PC-3 (cell line): Measurements from ENCODE around the gene CHRNA7. TPM values are rescaled to one million over a fixed set of nuclear protein-coding genes. Genes with fewer than 3 reads are reported as not detected.

ENCODE experiments used
- ATAC-seq: fragments of 200-7000 bp; cut with Tn5 transposase; 2 replicates; pipeline ENCODE4 v1.9.1; 2020; ENCODE audit warnings: mild to moderate bottlenecking, moderate library complexity
- BruUV-seq: library from RNA; stranded (reverse); fragments of 400-500 nt; replicated peaks from 2 replicates; lab custom pipeline; 2021; lab: Mats Ljungman, UMichigan
- CTCF ChIA-PET: fragments of 300-600 bp; sonication (Branson Sonifier 250); formaldehyde crosslinking; loops from one replicate; lab custom pipeline; 2022; ENCODE audit warnings: antibody characterized with exemption; lab: Charles Lee
- POLR2A ChIA-PET: fragments of 300-600 bp; sonication (Branson Sonifier 250); formaldehyde crosslinking; loops from one replicate; lab custom pipeline; 2022; ENCODE audit warnings: antibody characterized with exemption; ENCODE audit not compliant: unreplicated experiment; lab: Charles Lee
- DNase-seq: peaks from one replicate; pipeline ENCODE4 v3.0.0-alpha.2; 2015
- H2AFZ ChIP-seq: fragments of 300-600 bp; sonication (generic); 2 replicates; pipeline ENCODE4 v1.6.0; 2016; ENCODE audit warnings: antibody characterized with exemption, low read length
- H3F3A ChIP-seq: fragments of 300-600 bp; sonication (generic); one replicate; pipeline ENCODE4 v1.6.0; 2017; ENCODE audit warnings: antibody characterized with exemption, low read length, control low read depth, mild to moderate bottlenecking; ENCODE audit not compliant: unreplicated experiment
- H3K27ac ChIP-seq: fragments of 300-600 bp; sonication (generic); 2 replicates; pipeline ENCODE4 v1.5.1; 2016; ENCODE audit warnings: mild to moderate bottlenecking, low read length
- H3K27me3 ChIP-seq: fragments of 300-600 bp; sonication (generic); 2 replicates; pipeline ENCODE4 v1.6.1; 2016; ENCODE audit warnings: low read length, mixed read lengths
- H3K36me3 ChIP-seq: fragments of 300-600 bp; sonication (generic); 2 replicates; pipeline ENCODE4 v1.6.1; 2016; ENCODE audit warnings: low read depth, mixed run types, low read length, mixed read lengths
- H3K4me1 ChIP-seq: fragments of 300-600 bp; sonication (generic); 2 replicates; pipeline ENCODE4 v1.5.1; 2016; ENCODE audit warnings: low read length; ENCODE audit not compliant: insufficient read depth
- H3K4me2 ChIP-seq: fragments of 300-600 bp; sonication (generic); 2 replicates; pipeline ENCODE4 v1.6.0; 2016; ENCODE audit warnings: low read length
- H3K4me3 ChIP-seq: fragments of 300-600 bp; sonication (generic); 2 replicates; pipeline ENCODE4 v1.5.1; 2016; ENCODE audit warnings: mild to moderate bottlenecking, low read length, mixed read lengths
- H3K79me2 ChIP-seq: fragments of 300-600 bp; sonication (generic); 2 replicates; pipeline ENCODE4 v1.6.1; 2017; ENCODE audit warnings: low read length, mixed read lengths
- H3K9ac ChIP-seq: fragments of 300-600 bp; sonication (generic); 2 replicates; pipeline ENCODE4 v1.6.0; 2016; ENCODE audit warnings: mild to moderate bottlenecking, low read length
- H3K9me2 ChIP-seq: fragments of 300-600 bp; sonication (generic); replicated peaks from 2 replicates; pipeline ENCODE4 v1.6.1; 2016; ENCODE audit warnings: mixed run types, low read length, mixed read lengths
- H3K9me3 ChIP-seq: fragments of 300-600 bp; sonication (generic); 2 replicates; pipeline ENCODE4 v1.6.1; 2016; ENCODE audit warnings: low read length, mixed read lengths
- H4K20me1 ChIP-seq: fragments of 300-600 bp; sonication (generic); 2 replicates; pipeline ENCODE4 v1.6.1; 2016; ENCODE audit warnings: low read length, mixed read lengths
- CTCF ChIP-seq: fragments of 300-600 bp; sonication (generic); conservative IDR thresholded peaks from 2 replicates; pipeline ENCODE4 v1.5.1; 2017; ENCODE audit warnings: antibody characterized with exemption, low read depth, mild to moderate bottlenecking, low read length
- EZH2 ChIP-seq: fragments of 300-600 bp; sonication (generic); IDR thresholded peaks from one replicate; pipeline ENCODE4 v1.6.1; 2017; ENCODE audit warnings: antibody characterized with exemption, mild to moderate bottlenecking, low read length; ENCODE audit not compliant: unreplicated experiment
- EZH2phosphoT487 ChIP-seq: fragments of 300-600 bp; sonication (generic); IDR thresholded peaks from 2 replicates; pipeline ENCODE4 v1.6.1; 2018; ENCODE audit warnings: mild to moderate bottlenecking, antibody characterized with exemption, low read length, borderline replicate concordance
- intact Hi-C: fragments of 100-400 bp; cut with micrococcal nuclease; formaldehyde crosslinking; loops from 2 replicates; pipeline ENCODE4 v1.9.0; 2023
- total RNA-seq: library from RNA; depleted of rRNA; stranded (reverse); fragments of >200 nt; gene quantifications from 2 replicates; pipeline ENCODE4 v1.2.3, GENCODE V29; 2014

CHRNA7 gene
- total RNA-seq, 1 experiment from 2014 or later = 0.73 TPM

GRCh38 chr15:32099956-32100684 lies 69.8 kb downstream of the CHRNA7 start:
- Histone ChIP-seq H3K4me2 (no peak overlapping the region), H3K79me2 (no peaks in the 10 kb centered on the region), H3F3A (no peaks in the 10 kb centered on the region), H3K9ac (no peak overlapping the region), H3K36me3 (no peaks in the 10 kb centered on the region), H3K27me3 (peaks cover 62% of the 10 kb centered on the region), H3K4me1 (no peaks in the 10 kb centered on the region), H2AFZ (no peak overlapping the region), H3K27ac (no peak overlapping the region), H3K9me2 (no peaks in the 10 kb centered on the region), H3K9me3 (no peaks in the 10 kb centered on the region), H3K4me3 (no peak overlapping the region), H4K20me1 (no peaks in the 10 kb centered on the region)
- ChIA-PET CTCF (no interaction called here), POLR2A (no interaction called here)
- no peak for DNase-seq
- no TSS peak for BruUV-seq
- no peak for TF ChIP-seq CTCF
- no peak for TF ChIP-seq EZH2phosphoT487
- TF ChIP-seq EZH2 = no peak
- intact Hi-C loops = no loop called here
- ATAC-seq = no peak

GRCh38 chr15:32104061-32104995 lies 74.0 kb downstream of the CHRNA7 start:
- CTCF ChIA-PET = no interaction called here
- ATAC-seq = no peak
- intact Hi-C loops = no loop called here
- Histone ChIP-seq H3K4me3 (no peak overlapping the region), H3F3A (no peaks in the 10 kb centered on the region), H2AFZ (no peak overlapping the region), H3K9ac (no peak overlapping the region), H3K4me1 (no peaks in the 10 kb centered on the region), H3K79me2 (no peaks in the 10 kb centered on the region), H3K27me3 (peaks cover 58% of the 10 kb centered on the region), H3K4me2 (no peak overlapping the region), H3K9me2 (no peaks in the 10 kb centered on the region), H3K9me3 (no peaks in the 10 kb centered on the region), H3K27ac (no peak overlapping the region), H4K20me1 (no peaks in the 10 kb centered on the region), H3K36me3 (no peaks in the 10 kb centered on the region)
- POLR2A ChIA-PET = no interaction called here
- TF ChIP-seq CTCF = peak; percentile 47
- TF ChIP-seq EZH2 = no peak
- no peak for DNase-seq
- no TSS peak for BruUV-seq
